H1 (cell line): Measurements from ENCODE around the gene OR12D2.

Experiments
- BRCA1 ChIP-seq: IDR thresholded peaks from 2 replicates; pipeline ENCODE4 v1.6.1; 2012; ENCODE audit warnings: low read depth, low read length, improper control_type of control experiment
- CEBPB ChIP-seq: IDR thresholded peaks from 2 replicates; pipeline ENCODE4 v1.6.1; 2012; ENCODE audit warnings: low read depth, low read length
- CHD2 ChIP-seq: IDR thresholded peaks from 2 replicates; pipeline ENCODE4 v1.6.1; 2012; ENCODE audit warnings: low read length, improper control_type of control experiment
- CREB1 ChIP-seq: IDR thresholded peaks from 2 replicates; pipeline ENCODE4 v1.6.1; 2012; ENCODE audit warnings: inconsistent platforms
- CTCF ChIP-seq, 3 experiments: IDR thresholded peaks; 1 replicate in 2 of 3; 2 replicates in 1 of 3; pipeline versions ENCODE4 v1.5.1 to v1.6.1; 2011; ENCODE audit warnings: low read length in 3 of 3, mild to moderate bottlenecking in 3 of 3, inconsistent platforms in 2 of 3, low read depth in 1 of 3, moderate library complexity in 1 of 3; ENCODE audit not compliant: insufficient read depth in 1 of 3; ENCODE audit errors: control extremely low read depth in 1 of 3
- FOSL1 ChIP-seq: IDR thresholded peaks from 2 replicates; pipeline ENCODE4 v1.6.1; 2011; ENCODE audit warnings: mild to moderate bottlenecking, low read depth, low read length, moderate library complexity; ENCODE audit not compliant: insufficient read depth
- HDAC2 ChIP-seq, 2 experiments: fragments of 300-600 bp in 1 of 2; sonication (generic) in 1 of 2; IDR thresholded peaks; 2 replicates each; pipeline ENCODE4 v1.6.1; 2011 to 2012; ENCODE audit warnings: low read depth in 2 of 2, low read length in 2 of 2, mild to moderate bottlenecking in 2 of 2, moderate library complexity in 2 of 2, borderline replicate concordance in 1 of 2, inconsistent platforms in 1 of 2
- MAFK ChIP-seq: IDR thresholded peaks from 2 replicates; pipeline ENCODE4 v1.6.1; 2012; ENCODE audit warnings: low read depth, mild to moderate bottlenecking, improper control_type of control experiment, low read length
- MAX ChIP-seq: IDR thresholded peaks from 2 replicates; pipeline ENCODE4 v1.6.1; 2012; ENCODE audit warnings: inconsistent platforms
- POLR2A ChIP-seq, 2 experiments: IDR thresholded peaks; 1 replicate in 1 of 2; 2 replicates in 1 of 2; pipeline ENCODE4 v1.6.1; 2011; ENCODE audit warnings: low read depth in 2 of 2, low read length in 2 of 2, mild to moderate bottlenecking in 2 of 2; ENCODE audit errors: control extremely low read depth in 1 of 2
- POLR2AphosphoS5 ChIP-seq: IDR thresholded peaks from 2 replicates; pipeline ENCODE4 v1.6.1; 2011; ENCODE audit warnings: low read depth, low read length
- RAD21 ChIP-seq, 2 experiments: IDR thresholded peaks in 1 of 2; conservative IDR thresholded peaks in 1 of 2; 2 replicates each; pipeline ENCODE4 v1.6.1; 2011; ENCODE audit warnings: low read depth in 2 of 2, low read length in 2 of 2, improper control_type of control experiment in 1 of 2, inconsistent platforms in 1 of 2, mild to moderate bottlenecking in 1 of 2, moderate library complexity in 1 of 2
- TEAD4 ChIP-seq: IDR thresholded peaks from 2 replicates; pipeline ENCODE4 v1.6.1; 2012; ENCODE audit warnings: low read depth, low read length, inconsistent platforms, mixed read lengths
- ZNF274 ChIP-seq: IDR thresholded peaks from 2 replicates; pipeline ENCODE4 v1.7.0; 2012; ENCODE audit warnings: low read length, borderline replicate concordance; ENCODE audit errors: extremely low read depth

DNA sequence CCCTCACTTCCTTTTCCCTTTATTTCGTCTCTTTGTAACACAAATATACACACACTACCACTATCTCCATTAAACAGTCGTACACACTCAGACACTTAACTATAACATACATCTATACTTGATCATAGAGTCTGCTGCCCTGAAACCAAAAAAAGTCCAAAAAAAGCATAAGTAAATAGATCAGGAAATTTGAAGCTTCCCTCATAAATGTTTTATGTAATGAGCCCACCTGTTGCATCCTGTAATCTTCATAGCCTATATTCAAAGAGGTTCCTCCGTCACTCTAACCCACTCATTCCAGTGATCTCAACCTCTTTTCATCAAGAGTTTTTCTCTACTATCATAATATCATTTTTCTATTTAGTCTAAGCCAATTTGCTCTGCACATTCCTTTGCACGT lies 6.9 kb upstream of the OR12D2 start:
- TF ChIP-seq ZNF274 (no peak), CHD2 (no peak), CTCF (IDR thresholded peaks at IDR 0.05; ENCODE audit: control extremely low read depth in 1 of 3, insufficient read depth in 1 of 3, low read depth in 1 of 3, low read length in 3 of 3) (no peak), FOSL1 (no peak), RAD21 (IDR thresholded peaks at IDR 0.05 in 1 of 2, conservative IDR thresholded peaks at IDR 0.05 in 1 of 2; ENCODE audit: low read depth in 2 of 2, low read length in 2 of 2) (no peak), POLR2AphosphoS5 (no peak), MAX (no peak), TEAD4 (no peak), HDAC2 (IDR thresholded peaks at IDR 0.05; ENCODE audit: borderline replicate concordance in 1 of 2, low read depth in 2 of 2, low read length in 2 of 2) (no peak), CREB1 (no peak), BRCA1 (no peak), CEBPB (no peak), MAFK (no peak), POLR2A (IDR thresholded peaks at IDR 0.05; ENCODE audit: control extremely low read depth in 1 of 2, low read depth in 2 of 2, low read length in 2 of 2) (no peak)
